HG03439 (cell line): ENCODE measurements around the gene ATG4B.
A peak's percentile ranks its signal among the peaks of the same experiment; 100 is the strongest.

Source experiments
- ATAC-seq: cut with Tn5 transposase; IDR thresholded peaks from one replicate; pipeline ENCODE4 v1.9.1; 2021; ENCODE audit warnings: mild to moderate bottlenecking, moderate library complexity; ENCODE audit not compliant: unreplicated experiment

The ATG4B gene

DNA sequence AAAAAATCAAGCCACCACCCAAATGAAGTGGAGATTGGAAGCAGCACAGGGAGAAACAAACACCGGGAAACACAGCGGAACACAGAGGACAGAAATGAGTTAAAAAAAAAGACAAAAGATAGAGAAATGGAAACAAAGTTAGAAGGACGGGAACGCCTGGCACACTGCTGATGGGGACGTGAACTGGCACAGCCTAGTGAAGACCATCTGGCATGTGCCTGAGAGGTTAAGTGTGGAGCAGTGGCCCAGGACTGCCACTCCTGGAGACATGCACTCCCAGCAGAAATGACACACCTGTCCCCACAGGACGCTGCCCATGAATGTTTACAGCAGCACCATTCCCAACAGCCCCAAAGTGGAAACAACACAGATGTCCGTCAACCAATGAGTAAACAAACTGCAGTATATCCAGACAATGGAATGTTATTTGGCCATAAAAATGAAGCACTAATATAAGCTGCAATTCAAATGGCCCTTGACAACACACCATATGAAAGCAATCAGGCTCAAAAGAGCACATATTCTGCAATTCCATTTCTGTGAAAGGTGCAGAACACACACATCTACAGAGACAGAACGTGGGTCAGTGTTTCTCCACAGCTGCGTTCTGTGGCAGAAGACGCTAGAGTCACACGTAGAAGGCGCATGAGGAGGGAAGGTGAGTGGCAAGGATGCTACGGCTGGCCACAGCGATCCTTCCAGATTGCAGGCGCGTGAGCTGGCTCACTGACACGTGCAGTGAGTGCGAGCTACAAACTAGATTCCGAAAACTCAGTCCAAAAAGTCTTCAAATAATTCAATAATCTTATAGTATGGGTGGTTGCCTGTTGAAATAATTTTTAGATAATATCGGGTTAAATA, 25.1 kb upstream of the ATG4B start:
- no peak for ATAC-seq

DNA sequence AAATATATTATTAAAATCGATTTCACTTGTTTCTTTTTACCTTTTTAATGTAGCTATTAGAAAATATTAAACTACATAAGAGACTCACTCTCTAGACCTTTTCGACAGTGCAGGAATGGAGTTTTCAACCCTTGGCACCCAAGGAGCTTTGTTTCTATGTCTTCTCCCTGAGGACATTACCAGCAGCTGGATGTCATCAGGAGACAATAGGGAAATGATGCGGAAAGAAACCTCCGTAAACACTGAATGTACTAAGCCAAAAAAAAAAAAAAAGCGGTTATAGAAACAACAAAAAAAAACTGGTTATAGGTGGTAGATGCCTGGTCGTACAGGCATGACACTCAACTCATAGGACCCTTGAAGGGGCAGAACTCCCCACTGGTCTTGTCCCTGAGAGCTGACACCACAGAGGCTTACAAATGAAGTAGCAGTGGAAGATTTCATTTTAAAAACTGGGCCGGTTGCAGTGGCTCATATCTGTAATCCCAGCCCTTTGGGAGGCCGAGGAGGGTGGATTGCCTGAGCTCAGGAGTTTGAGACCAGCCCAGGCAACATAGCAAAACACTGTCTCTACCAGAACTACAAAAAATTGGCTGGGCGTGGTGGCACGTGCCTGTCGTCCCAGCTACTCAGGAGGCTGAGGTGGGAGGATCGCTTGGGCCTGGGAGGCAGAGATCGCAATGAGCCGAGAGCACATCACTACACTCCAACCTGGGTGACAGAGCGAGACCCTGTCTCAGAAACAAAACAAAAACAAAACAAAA, 24.3 kb upstream of the ATG4B start:
- ATAC-seq: no peak

DNA sequence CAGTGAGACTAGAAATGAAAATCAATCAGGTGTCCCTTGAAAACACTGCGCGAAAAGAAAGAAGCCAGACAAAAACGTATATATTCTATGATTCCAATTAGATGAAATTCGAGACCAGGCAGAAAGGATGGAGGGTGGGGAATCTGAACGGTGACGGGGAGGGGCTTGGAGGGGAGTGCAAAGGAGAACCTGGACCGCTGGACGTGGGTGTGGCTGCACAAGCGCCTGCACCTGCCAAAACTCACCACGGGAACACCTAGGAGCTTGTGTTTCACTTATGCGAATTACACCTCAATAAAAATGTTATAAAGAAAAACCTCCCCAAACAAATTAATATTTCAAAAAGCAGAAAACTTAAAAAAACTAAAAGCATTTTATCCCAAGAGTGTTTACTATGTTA, 22.5 kb upstream of the ATG4B start:
- ATAC-seq: no peak

DNA sequence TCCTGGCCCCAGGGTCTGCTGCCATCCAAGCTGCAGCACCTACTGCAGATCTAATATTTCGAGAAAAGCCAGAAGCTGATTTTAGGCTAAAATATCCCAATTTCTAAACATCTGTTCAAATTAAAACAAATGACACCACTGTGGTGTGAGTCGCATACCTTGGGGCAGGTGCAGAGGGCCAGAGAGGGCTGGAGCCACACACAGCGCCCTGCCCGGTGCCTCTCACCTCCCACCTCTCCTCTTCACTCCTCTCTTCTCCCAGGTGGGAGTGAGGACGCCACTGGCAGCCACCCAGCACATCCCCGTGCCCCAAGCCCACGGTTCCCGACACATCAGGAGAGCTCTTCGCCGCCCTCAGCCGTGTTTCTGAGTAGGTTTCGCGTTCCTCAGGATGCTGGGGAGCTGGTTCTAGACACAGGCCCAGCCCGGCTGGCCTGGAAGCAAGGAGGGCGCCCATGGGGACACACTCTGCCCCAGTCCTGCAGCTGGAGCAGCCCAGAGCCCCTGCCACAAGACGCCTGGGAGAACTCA, 21.9 kb upstream of the ATG4B start:
- ATAC-seq: no peak

DNA sequence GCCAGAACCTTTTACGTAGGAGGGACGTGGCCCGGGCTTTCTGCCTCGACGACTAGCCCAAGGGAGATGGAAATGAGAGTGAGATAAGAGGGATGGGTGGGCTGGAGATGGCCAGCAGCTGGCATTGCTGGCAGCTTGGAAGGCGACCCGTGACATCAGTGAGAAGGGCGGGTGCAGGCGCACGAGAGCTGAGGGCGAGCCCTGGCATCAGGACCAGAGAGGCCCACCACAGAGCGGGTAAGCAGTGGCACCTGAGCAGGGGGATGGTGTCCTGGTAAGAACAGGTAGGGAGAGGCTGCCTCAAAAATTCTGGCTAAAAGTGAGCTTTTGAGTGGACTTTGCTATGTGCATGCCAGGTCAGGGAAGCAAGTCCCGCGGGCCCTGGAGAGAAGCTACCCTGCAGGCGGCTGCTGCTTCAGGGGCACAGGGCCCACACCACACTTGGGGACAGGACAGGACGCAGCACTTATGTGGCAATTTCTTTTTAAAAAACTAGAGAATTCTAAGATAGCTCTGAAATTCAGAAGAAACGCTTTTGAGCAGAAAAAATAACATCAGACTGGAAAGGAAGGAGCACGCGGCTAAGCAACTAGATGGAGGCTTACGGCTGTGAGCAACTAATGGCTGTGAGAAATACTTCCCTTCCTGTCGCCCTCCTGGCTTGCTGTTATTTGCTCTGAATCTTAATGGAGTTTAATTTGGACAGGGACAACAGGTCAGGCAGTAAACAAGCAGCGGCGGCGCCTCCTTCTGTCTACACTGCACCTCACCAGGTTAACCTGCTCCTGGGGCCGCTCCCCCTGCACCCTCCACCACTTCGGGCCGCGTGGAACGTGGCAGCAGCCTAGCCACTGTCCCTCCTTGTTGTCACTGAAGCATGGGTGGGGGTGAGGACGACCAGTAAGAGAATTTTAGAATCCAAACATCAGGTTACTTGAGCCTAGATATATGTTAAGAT, 21.0 kb upstream of the ATG4B start:
- ATAC-seq: no peak

DNA sequence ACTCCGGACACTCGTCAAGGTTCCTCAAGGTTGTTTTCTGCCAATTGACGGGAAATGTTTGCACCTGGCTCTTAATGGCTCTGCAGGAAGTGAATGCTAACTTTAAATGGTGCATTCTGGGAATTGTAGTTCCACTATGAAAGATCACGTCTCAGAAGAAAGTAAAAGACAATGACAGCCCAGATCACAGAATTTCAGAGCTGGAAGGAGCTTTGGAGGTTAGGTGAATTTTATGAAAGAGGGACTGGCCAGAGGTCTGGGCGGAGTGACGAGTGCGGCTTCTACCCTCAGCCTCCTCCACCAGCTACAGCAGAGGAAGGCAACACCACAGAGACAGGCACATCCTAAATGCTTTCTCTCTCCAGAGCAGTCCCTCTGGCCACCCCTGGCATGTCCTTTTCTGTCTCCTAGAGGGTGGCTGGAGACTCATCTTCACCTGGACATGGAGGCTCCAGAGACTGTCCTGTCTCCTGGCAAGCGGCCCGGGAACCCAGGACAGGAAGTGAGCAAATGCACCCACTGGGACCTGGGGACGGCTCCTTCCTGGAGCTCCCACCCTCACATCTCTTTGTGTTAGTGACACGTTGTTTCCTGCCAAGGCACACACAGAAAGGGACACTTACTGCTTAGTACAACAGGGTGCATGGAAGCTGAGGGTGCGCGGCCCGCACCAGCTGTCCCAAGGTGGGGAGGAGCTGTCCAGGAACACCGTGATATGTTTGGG, 19.9 kb upstream of the ATG4B start:
- ATAC-seq: no peak

DNA sequence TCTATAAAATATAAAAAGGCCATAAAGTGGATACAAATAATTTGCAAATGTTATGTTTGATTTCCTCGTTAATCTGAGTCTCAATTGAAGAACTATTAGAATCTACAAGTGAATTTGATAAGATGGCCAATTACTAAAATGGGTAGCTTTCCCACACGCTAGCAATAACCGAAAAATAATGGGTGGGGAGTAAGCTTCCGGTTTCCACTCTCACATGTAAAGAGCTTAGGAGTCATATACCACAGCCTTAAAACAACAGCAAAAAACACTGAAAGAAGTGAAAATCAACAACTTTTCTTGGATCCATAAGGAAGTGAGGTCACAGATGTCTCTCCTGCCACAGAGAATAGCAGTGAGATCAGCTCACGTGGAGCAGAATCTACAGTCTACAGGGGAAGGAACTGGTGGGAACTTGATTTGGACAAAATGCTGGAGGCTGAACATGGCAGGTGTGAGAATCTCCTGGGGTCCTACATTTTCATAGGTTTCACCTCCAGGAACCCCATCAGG, 19.1 kb upstream of the ATG4B start:
- ATAC-seq: no peak

DNA sequence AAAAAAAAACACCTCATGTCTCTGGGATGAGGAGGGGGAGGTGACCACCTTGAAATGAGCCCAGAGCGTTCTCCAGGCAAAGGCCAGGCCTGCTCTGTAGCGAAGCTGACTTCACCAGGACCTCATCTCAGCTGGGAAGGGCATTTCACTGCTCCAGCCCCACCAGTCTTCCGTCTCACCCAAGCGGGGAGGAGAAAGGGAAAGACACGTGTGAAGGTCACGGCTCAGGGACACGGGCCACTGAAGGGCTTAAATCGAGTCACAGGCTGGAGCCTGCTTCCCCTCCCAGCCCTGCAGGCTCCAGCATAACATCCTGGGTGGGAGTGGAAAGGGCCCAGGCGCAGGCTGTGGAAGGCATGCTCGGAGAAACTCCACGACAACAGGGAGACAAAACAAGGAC, 18.7 kb upstream of the ATG4B start:
- ATAC-seq: no peak

DNA sequence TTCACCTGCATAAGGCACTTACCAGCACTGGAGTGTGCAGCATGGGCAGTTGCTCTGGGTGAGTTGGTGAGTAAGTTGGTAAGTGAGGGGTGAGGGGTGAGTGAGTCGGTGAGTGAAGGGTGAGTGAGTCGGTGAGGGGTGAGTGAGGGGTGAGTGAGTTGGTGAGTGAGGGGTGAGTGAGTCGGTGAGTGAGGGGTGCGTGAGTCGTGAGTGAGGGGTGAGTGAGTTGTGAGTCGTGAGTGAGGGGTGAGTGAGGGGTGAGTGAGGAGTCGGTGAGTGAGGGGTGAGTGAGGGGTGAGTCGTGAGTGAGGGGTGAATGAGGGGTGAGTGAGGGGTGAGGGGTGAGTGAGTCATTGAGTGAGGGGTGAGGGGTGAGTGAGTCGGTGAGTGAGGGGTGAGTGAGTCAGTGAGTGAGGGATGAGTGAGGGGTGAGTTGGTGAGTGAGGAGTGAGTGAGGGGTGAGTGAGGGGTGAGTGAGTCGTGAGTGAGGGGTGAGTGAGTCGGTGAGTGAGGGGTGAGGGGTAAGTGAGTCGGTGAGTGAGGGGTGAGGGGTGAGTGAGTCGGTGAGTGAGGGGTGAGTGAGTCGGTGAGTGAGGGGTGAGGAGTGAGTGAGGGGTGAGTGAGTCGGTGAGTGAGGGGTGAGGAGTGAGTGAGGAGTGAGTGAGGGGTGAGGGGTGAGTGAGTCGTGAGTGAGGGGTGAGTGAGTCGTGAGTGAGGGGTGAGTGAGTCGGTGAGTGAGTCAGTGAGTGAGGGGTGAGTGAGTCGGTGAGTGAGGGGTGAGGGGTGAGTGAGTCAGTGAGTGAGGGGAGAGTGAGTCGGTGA, 17.7 kb upstream of the ATG4B start:
- no peak for ATAC-seq

DNA sequence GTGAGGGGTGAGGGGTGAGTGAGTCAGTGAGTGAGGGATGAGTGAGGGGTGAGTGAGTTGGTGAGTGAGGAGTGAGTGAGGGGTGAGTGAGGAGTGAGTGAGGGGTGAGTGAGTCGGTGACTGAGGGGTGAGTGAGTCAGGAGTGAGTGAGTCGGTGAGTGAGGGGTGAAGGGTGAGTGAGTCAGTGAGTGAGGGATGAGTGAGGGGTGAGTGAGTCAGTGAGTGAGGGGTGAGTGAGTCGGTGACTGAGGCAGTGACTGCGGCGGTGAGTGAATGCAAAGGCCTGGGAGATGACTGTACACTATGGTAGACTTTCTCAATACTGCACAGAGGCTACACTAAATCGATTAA, 17.1 kb upstream of the ATG4B start:
- ATAC-seq: no peak

DNA sequence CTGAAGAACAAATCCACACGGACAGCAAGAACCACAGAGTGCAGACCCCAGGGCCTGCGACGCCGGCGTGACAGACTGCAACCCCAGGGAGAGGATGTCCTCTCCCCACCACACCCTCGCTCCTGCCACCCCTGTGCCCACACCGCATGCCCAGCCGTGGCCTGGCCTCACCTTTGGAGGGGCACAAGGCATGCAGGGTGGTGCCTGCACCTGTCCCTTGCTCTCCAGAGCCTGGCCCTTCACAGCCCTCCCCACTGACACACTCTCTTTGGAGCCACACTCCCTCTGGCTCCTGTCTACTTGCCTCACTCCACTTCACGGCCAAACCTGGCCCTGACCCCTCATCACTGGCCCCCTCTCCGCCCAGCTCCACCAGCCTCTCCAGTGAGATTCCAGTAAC, 9.8 kb upstream of the ATG4B start:
- ATAC-seq: no peak

DNA sequence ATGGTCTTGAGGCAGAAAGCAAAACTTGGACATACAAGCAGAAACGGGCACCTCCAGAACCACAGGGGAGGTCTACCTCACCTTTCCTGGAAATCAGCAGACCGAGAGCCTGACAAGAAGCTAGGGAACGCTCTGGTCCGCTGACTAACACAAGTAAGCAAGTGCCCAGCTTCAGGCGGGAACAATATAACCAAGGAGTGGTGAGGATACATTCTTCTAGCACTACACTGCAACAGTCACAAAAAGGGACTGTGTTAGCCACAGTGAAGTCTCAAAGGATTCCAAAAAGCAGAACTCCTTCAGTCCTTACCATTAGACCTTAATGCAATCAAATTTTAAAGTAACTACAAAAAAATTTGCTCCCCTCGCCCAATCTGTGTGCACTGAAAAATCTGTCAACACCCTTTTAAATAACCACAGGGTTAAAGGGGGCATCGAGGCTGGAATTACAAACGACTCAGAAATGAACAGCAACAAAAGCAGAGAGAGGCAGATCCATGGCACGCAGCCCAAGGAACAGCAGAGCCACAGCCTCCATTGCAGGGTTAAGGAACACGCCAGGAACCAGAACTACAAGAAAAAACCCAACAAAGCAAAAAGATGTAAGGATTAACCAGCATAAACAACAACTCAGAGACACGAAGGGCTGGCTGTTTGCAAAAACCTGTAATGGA, 7.6 kb upstream of the ATG4B start:
- no peak for ATAC-seq

DNA sequence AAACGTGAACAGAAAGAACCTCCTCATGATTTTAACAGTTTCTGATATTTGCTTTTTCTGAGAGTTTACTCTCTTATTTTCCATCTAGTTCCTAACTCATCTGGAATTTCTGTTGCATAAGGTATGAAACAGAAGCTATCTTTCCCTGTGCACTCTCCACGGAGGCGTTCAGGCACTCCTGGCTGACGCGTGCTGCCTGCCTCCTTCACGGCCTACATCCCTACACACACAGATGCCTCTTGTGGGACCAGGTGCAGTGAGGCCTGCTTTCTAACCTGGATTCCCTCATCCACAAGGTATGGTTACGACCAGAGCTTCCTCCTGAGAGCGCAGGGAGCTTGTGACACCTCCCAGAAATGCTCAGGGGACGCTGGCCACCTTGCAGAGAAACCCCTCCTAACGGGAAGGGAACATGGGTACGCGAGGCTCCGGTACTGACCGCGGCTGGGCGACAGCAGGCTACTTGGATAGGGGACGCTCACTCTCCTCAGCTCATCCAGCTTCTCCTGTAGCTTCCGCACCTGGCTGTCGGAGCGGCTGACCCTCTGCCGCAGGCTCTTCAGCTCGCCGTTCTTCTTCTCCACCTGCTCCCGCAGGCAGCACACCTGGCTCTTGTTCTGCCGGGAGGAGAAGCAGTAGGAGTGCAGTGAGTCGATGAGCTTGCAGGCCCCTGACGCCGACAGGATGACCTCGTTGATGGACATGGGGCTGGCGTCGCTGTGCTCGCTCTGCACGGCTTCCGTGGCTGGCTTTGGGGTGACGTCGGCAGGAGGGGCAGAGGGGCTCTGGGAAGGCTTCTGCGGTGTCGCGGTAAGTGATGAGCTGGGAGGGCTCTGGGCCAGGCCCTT, 4.8 kb upstream of the ATG4B start:
- ATAC-seq: no peak

DNA sequence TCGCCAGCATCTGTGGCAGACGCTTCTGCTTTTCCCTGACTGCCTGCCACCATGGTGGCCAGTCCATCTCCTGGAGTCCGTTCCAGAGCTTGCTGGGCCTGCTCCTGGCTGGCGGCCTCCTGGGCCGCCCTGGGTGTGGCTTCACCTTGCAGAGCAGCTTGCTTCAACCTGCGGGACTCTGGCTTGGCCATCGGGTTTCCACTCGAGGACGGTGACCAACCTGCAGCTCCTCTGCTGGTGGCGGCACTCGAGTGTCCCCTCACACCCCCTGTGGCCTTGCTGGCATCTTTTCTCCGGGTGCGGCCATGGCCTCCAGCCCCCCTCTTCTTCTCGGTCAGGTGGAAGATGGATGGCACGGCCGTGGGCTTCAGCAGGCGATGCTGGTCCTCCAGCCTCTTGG, 3.9 kb upstream of the ATG4B start:
- no peak for ATAC-seq

DNA sequence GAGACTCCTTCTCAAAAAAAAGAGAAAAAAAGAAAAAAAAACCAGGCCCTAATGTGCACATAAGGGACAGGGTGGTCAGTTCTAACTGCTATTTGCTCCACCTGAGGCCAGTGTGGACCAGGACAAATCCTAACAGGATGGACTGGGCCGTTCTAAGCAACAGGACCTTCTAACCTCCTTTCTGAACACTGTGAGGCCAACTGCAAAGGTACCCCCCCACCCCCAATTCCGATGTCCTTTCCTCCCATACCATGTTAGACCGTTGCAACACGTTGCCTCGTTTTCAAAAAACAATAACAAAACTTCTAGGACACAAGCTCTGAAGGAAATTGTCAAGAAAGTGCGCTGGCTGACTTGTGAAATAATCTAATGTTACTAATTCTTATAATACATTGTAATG, 1.7 kb upstream of the ATG4B start:
- ATAC-seq: no peak

DNA sequence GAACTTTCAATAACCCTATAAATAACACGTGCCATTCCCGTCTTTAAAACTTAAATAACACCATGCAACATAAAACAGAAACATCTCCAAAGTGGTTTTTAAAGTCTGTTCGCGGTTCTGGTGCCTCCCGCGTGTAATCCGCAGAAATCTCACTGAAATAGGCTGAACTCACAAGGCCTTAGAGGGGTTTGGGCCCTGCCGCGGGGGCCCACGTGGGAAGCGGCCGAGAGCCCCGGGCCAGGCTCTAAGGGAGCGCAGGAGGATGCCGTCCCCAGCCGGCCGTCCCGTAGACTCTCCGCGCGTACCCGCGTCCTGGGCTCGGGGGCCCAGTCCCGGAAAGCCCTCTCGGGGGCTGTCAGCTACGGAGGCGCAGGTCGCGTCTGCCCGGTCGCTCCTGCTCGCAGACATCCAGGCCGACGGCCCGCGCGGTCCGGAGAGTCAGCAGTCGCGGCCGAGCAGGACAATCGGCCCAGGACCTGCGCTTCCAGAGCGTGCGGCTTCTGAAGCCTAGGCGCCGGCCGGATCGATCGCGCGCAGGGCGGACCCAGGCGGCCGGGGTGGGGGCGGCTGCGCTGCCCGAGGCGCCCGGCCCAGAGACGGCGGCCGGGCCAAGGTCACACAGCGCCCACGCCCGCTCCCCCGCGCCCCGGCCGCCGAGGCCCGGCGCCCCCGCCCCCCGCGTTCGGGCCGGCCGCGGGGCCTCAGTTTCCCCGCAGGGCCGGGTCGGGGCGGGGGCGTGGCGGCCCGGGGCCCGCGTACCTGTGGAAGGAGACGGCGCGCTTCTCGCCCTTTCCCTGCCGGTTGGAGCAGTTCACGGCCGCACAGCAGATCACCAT, 1.1 kb upstream of the ATG4B start:
- ATAC-seq: peak; percentile 24
